Measurements from ENCODE around the gene CDCA7L. TPM values are rescaled to one million over a fixed set of nuclear protein-coding genes. Genes with fewer than 3 reads are reported as not detected.
A peak's percentile ranks its signal among the peaks of the same experiment; 100 is the strongest.

Gene CDCA7L, protein sequence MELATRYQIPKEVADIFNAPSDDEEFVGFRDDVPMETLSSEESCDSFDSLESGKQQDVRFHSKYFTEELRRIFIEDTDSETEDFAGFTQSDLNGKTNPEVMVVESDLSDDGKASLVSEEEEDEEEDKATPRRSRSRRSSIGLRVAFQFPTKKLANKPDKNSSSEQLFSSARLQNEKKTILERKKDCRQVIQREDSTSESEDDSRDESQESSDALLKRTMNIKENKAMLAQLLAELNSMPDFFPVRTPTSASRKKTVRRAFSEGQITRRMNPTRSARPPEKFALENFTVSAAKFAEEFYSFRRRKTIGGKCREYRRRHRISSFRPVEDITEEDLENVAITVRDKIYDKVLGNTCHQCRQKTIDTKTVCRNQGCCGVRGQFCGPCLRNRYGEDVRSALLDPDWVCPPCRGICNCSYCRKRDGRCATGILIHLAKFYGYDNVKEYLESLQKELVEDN
- polyA plus RNA-seq, result 16.6 TPM
- long read RNA-seq, donor 1, partial matches to known transcripts, result 0 of 2 reads
- long read RNA-seq, donor 1, other reads (novel, unspliced or antisense), result 0 of 2 reads
- long read RNA-seq, donor 2, partial matches to known transcripts, result 0 of 2 reads
- long read RNA-seq, donor 2, other reads (novel, unspliced or antisense), result 0 of 2 reads
- long read RNA-seq, donor 3, partial matches to known transcripts, result 0 of 2 reads
- long read RNA-seq, donor 3, other reads (novel, unspliced or antisense), result 0 of 2 reads
- long read RNA-seq, donor 4, partial matches to known transcripts, result 0 of 2 reads
- long read RNA-seq, donor 4, other reads (novel, unspliced or antisense), result 0 of 2 reads
- long read RNA-seq, donor 5, partial matches to known transcripts, result 0 of 1 reads
- long read RNA-seq, donor 5, other reads (novel, unspliced or antisense), result 0 of 1 reads
- long read RNA-seq, donor 6, partial matches to known transcripts, result 0 of 1 reads
- long read RNA-seq, donor 6, other reads (novel, unspliced or antisense), result 0 of 1 reads
- long read RNA-seq, donor 7, partial matches to known transcripts, result 0 of 1 reads
- long read RNA-seq, donor 7, other reads (novel, unspliced or antisense), result 0 of 1 reads
- long read RNA-seq, donor 8, partial matches to known transcripts, result 0 of 2 reads
- long read RNA-seq, donor 8, other reads (novel, unspliced or antisense), result 0 of 2 reads
- long read RNA-seq, donor 9, result 0 reads
- long read RNA-seq, donor 10, result 0 reads
- long read RNA-seq, donor 11, partial matches to known transcripts, result 0 of 2 reads
- long read RNA-seq, donor 11, other reads (novel, unspliced or antisense), result 0 of 2 reads

DNA sequence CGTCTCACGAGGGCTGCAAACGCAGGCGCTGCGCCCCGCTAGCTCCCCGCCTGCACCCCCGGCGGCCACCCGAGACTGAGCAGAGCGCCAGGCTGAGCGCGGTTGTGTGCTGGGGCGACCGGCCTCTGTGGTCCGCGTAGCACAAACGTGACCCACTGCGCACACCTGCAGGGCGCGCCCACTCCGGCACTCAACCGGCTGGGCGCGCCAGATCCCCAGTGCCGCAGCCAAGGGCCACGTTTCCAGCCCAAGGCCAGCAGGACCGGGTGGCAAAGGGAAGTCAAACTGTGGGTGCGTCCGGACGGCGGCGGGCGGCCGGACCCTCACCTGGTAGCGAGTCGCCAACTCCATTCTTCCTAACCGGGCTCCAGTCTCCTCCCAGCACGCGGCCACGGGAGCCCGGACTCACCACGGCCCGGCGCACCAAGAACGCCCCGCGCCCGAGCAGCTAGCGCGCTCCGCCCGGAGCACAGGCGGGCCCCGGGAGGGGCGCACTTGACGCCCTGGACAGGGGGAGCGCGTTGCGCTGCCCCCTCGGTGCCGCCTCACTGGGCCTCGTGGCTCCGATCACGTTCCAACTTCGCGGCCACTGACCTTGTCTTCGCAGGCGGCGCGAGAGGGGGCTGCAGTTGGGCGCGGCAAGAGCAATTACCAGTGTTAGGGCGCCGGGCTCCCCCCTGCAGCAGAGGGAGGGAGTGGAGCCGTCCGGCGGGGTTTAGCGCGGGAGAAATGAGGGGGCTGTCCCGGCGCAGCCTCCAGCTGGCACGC is at the start of gene CDCA7L:
CDCA7L (minus strand) TSS at position 446 of the 768 bp plus-strand sequence; CDS start at position 351, 95 bp downstream.
- Histone ChIP-seq H3K4me3 (ENCODE audit: low read length) (peak within 1 kb of the TSS; percentile 58), H3K36me3 (ENCODE audit: control insufficient read depth, insufficient read depth, low read length) (no peaks in the 10 kb centered on the region), H3K9me3 (ENCODE audit: control insufficient read depth, low read depth, low read length) (no peaks in the 10 kb centered on the region), H3K27me3 (ENCODE audit: control insufficient read depth, insufficient read depth, low read length) (peaks cover 28% of the 10 kb centered on the region), H3K4me1 (ENCODE audit: control insufficient read depth, insufficient read depth, low read length) (peaks cover 4% of the 10 kb centered on the region), H3K27ac (ENCODE audit: low read length) (peak within 1 kb of the TSS; percentile 31)
- DNase-seq, result peak; percentile 43 to 83
- no CpG with 5 or more reads among the region's 83 CpGs for WGBS (ENCODE audit: insufficient coverage, low lambda C conversion rate)

DNA sequence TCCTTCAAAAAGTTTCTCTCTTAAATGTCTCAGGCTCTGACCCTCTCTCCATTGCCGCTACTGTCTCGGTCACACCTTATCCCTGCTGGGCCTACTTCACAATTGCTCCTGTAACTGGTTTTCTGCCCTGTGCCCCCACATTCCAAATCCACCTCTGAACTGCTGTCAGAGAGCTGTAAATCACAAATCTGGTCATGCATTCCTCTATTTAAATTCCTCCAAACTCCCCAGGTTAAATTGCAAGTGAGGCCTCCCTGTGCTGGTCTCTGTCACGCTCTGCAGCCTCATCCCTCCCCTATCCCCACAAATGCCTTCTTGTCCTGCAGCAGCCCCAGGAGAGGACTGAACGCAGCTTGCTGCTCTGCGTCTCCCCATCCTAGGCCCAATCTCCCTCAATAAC is 40.4 kb upstream of the CDCA7L start:
- no peaks in the 10 kb centered on the region for H3K9me3 ChIP-seq (ENCODE audit: control insufficient read depth, low read depth, low read length)
- H3K4me1 ChIP-seq (ENCODE audit: control insufficient read depth, insufficient read depth, low read length), result no peaks in the 10 kb centered on the region
- WGBS (ENCODE audit: insufficient coverage, low lambda C conversion rate), result 80% methylated on average over 2 of the region's 5 CpGs
- DNase-seq, result no peak
- H3K4me3 ChIP-seq (ENCODE audit: low read length), result no peak overlapping the region
- H3K27ac ChIP-seq (ENCODE audit: low read length), result no peak overlapping the region
- H3K36me3 ChIP-seq (ENCODE audit: control insufficient read depth, insufficient read depth, low read length), result no peaks in the 10 kb centered on the region
- no peaks in the 10 kb centered on the region for H3K27me3 ChIP-seq (ENCODE audit: control insufficient read depth, insufficient read depth, low read length)

DNA sequence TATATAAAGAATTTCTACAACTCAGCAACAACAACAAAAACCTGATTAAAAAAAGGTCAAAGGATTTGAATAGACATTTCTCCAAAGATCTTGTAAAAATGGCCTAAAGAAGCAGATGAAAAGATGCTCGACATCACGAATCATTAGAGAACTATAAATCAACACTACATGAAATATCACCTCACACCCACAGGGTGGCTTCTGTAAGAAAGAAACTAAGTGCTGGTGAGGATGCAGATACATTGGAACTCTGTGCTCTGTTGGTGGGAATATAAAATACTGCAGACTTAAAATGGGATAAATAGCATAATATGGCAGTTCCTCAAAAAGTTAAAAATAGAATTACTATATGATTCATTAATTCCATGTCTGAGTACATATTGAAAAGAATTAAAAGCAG is 38.3 kb upstream of the CDCA7L start:
- no CpG with 5 or more reads among the region's 2 CpGs for WGBS (ENCODE audit: insufficient coverage, low lambda C conversion rate)

DNA sequence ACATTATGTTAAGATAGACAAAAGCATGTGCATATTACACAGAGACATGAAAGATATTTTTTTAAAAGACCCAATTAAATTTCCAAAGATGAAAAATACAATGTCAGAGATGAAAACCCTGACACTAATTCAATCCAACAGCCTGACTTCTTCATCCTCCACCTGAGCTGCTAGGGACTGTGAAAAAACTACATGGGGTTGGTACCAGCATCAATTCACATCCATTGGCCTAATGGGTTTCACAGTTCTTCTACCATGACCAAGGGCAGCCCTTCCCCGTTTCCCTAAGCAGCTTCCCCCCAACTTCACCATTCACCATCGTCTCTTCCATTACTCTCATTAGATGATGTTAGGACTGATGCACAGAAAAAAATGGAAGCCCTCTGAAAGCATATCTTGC is 37.4 kb upstream of the CDCA7L start:
- no peaks in the 10 kb centered on the region for H3K36me3 ChIP-seq (ENCODE audit: control insufficient read depth, insufficient read depth, low read length)
- no peak overlapping the region for H3K4me3 ChIP-seq (ENCODE audit: low read length)
- no peak overlapping the region for H3K27ac ChIP-seq (ENCODE audit: low read length)
- DNase-seq, result no peak
- H3K9me3 ChIP-seq (ENCODE audit: control insufficient read depth, low read depth, low read length), result no peaks in the 10 kb centered on the region
- no peaks in the 10 kb centered on the region for H3K27me3 ChIP-seq (ENCODE audit: control insufficient read depth, insufficient read depth, low read length)
- H3K4me1 ChIP-seq (ENCODE audit: control insufficient read depth, insufficient read depth, low read length), result no peaks in the 10 kb centered on the region
- 100% methylated on average over 1 of the region's 2 CpGs for WGBS (ENCODE audit: insufficient coverage, low lambda C conversion rate)

More for the DNA sequence above, 38.3 kb upstream of the CDCA7L start:
- no peak for DNase-seq
- H3K4me3 ChIP-seq (ENCODE audit: low read length), result no peak overlapping the region
- no peaks in the 10 kb centered on the region for H3K27me3 ChIP-seq (ENCODE audit: control insufficient read depth, insufficient read depth, low read length)
- H3K9me3 ChIP-seq (ENCODE audit: control insufficient read depth, low read depth, low read length), result no peaks in the 10 kb centered on the region
- no peaks in the 10 kb centered on the region for H3K36me3 ChIP-seq (ENCODE audit: control insufficient read depth, insufficient read depth, low read length)
- H3K27ac ChIP-seq (ENCODE audit: low read length), result no peak overlapping the region
- H3K4me1 ChIP-seq (ENCODE audit: control insufficient read depth, insufficient read depth, low read length), result no peaks in the 10 kb centered on the region

DNA sequence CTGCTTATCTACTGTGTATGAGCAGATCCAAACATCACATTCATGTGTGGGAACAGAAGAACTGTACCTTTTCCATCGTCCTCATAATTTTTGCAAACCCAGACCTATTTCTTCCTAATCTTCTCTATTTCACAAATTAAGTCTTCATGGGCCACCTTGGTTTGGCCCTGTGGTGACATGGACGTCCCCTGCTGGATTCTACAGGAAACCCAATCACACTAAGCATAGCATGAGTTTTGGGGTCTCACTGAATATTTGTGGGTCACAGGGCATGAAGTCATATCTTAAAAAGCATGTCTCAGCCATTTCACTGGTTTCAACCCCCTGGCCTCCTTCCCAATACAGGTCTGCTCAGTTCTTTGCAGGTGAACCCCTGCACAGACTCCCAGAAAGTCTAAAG is 35.8 kb upstream of the CDCA7L start:
- Histone ChIP-seq H3K36me3 (ENCODE audit: control insufficient read depth, insufficient read depth, low read length) (no peaks in the 10 kb centered on the region), H3K4me1 (ENCODE audit: control insufficient read depth, insufficient read depth, low read length) (no peaks in the 10 kb centered on the region), H3K27ac (ENCODE audit: low read length) (no peak overlapping the region), H3K9me3 (ENCODE audit: control insufficient read depth, low read depth, low read length) (no peaks in the 10 kb centered on the region), H3K4me3 (ENCODE audit: low read length) (no peak overlapping the region), H3K27me3 (ENCODE audit: control insufficient read depth, insufficient read depth, low read length) (no peaks in the 10 kb centered on the region)
- no peak for DNase-seq
- 100% methylated on average over 1 of the region's 2 CpGs for WGBS (ENCODE audit: insufficient coverage, low lambda C conversion rate)

DNA sequence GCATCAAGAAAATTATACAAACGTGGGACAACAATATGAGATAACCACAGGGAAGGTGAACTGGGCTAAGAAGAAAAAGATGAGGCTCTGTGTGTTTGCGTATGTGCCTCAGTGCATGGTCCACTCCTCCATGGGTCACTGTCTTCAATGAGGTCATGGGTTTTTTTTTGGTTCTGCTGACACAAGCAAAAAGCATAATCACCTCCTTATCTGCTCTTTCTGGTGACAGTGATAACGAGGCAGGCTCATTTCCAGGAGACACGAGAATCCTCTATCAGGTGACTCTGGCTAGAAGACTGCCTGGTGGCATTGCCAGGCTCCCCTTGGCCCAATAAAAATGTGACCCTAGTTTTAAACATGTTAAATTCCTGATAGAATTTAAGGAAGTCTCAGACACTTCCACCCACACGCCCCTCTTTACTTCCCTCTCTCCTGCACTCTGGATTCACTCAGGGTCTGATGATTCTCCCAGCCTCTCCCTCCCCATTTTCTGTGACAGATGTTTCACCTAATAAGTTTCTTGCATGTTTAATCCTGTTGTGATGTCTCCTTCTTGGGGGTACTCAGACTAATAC is 35.3 kb upstream of the CDCA7L start:
- Histone ChIP-seq H3K36me3 (ENCODE audit: control insufficient read depth, insufficient read depth, low read length) (no peaks in the 10 kb centered on the region), H3K27me3 (ENCODE audit: control insufficient read depth, insufficient read depth, low read length) (no peaks in the 10 kb centered on the region), H3K27ac (ENCODE audit: low read length) (no peak overlapping the region), H3K4me1 (ENCODE audit: control insufficient read depth, insufficient read depth, low read length) (no peaks in the 10 kb centered on the region), H3K9me3 (ENCODE audit: control insufficient read depth, low read depth, low read length) (no peaks in the 10 kb centered on the region), H3K4me3 (ENCODE audit: low read length) (no peak overlapping the region)
- 44% methylated on average over 2 of the region's 5 CpGs for WGBS (ENCODE audit: insufficient coverage, low lambda C conversion rate)
- DNase-seq, result no peak

DNA sequence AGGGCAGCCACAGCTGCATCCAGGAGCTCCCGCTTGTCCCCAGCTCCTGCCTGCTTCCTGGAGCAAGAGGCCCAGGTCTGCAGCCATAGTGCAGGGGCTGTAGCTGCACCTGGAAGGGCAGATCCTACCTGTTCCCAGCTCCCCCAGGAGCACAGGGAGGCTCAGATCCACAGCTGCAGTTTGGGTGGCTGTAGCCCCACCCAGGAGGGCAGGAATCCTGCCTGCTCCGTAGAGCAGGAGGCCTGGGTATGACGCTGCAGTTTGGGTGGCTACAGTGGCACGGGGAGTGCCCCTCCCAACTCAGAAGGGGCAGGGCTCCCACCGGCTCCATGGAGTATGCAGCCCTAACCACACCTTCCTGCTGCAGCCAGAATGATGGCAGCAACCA is 26.7 kb upstream of the CDCA7L start:
- no peak overlapping the region for H3K27ac ChIP-seq (ENCODE audit: low read length)
- no peaks in the 10 kb centered on the region for H3K4me1 ChIP-seq (ENCODE audit: control insufficient read depth, insufficient read depth, low read length)
- H3K36me3 ChIP-seq (ENCODE audit: control insufficient read depth, insufficient read depth, low read length), result no peaks in the 10 kb centered on the region
- H3K4me3 ChIP-seq (ENCODE audit: low read length), result no peak overlapping the region
- DNase-seq, result no peak
- no peaks in the 10 kb centered on the region for H3K9me3 ChIP-seq (ENCODE audit: control insufficient read depth, low read depth, low read length)
- no peaks in the 10 kb centered on the region for H3K27me3 ChIP-seq (ENCODE audit: control insufficient read depth, insufficient read depth, low read length)
- WGBS (ENCODE audit: insufficient coverage, low lambda C conversion rate), result no CpG with 5 or more reads among the region's 5 CpGs

DNA sequence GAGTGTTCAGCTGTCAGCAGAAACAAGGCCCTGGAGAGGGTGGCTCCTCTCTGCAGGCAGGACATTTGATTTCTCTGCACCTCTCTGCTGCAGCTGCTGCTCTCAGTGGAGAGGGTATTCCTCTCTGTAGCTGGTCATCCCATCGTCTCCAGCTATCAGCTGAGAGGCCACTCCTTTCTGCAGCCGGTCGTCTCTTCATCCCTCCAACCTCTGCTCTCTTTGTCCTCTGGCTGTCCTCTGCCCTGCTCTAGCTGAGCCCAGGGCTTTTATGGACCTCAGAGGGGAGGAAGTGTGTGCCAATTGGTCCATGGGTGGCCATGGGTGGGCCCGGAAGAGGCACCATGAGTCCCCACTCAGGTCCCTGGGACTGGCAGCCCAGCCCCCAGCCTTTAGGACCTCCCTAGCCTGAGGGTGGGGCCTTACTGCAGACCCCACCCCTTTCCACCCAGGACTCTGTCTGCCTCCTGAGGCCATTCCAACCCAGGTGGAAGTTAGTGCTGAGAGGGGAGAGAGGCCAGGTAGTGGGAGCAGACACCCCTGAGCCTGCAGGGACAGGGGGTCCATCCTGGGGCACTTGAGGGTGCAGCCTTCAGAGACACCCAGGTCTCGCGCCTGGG is 26.2 kb upstream of the CDCA7L start:
- Histone ChIP-seq H3K9me3 (ENCODE audit: control insufficient read depth, low read depth, low read length) (no peaks in the 10 kb centered on the region), H3K4me3 (ENCODE audit: low read length) (no peak overlapping the region), H3K27me3 (ENCODE audit: control insufficient read depth, insufficient read depth, low read length) (no peaks in the 10 kb centered on the region), H3K4me1 (ENCODE audit: control insufficient read depth, insufficient read depth, low read length) (no peaks in the 10 kb centered on the region), H3K36me3 (ENCODE audit: control insufficient read depth, insufficient read depth, low read length) (no peaks in the 10 kb centered on the region), H3K27ac (ENCODE audit: low read length) (no peak overlapping the region)
- 100% methylated on average over 2 of the region's 6 CpGs for WGBS (ENCODE audit: insufficient coverage, low lambda C conversion rate)
- DNase-seq, result no peak

DNA sequence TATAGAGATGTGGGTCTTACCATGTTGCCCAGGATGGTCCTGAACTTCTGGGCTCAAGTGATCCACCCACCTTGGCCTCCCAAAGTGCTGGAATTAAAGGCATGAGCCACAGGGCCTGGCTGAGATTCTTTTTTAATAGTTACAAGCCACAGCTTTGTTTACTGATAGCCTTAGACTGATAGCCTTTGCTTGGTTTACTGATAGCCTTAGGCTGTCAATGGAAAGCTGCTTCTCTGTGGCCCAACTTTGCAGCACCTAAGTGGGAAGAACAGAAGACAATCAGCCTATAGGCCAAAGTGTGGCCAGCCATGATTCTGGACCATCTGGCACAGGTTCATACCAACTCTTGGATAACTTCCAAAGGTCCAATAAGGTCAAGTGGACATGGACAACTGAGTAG is 24.1 kb upstream of the CDCA7L start:
- H3K4me1 ChIP-seq (ENCODE audit: control insufficient read depth, insufficient read depth, low read length), result no peaks in the 10 kb centered on the region
- H3K27me3 ChIP-seq (ENCODE audit: control insufficient read depth, insufficient read depth, low read length), result peaks cover 3% of the 10 kb centered on the region
- no peak overlapping the region for H3K27ac ChIP-seq (ENCODE audit: low read length)
- H3K36me3 ChIP-seq (ENCODE audit: control insufficient read depth, insufficient read depth, low read length), result no peaks in the 10 kb centered on the region
- DNase-seq, result no peak
- no peak overlapping the region for H3K4me3 ChIP-seq (ENCODE audit: low read length)
- no peaks in the 10 kb centered on the region for H3K9me3 ChIP-seq (ENCODE audit: control insufficient read depth, low read depth, low read length)
